Left colon (tissue), 2 donors: Measurements from ENCODE around the gene KRTAP29-1. TPM values are rescaled to one million over a fixed set of nuclear protein-coding genes. Genes with fewer than 3 reads are reported as not detected.
"Not testable (repeated sequence)": the region's sequence is repeated elsewhere in the genome, so short reads cannot be mapped to it uniquely, and the experiment has no call there.

Experiments
- ATAC-seq: fragments of 200-7000 bp; cut with Tn5 transposase; one replicate; pipeline ENCODE4 v1.9.1; 2020; ENCODE audit warnings: mild to moderate bottlenecking, moderate library complexity
- DNase-seq, 2 donors: peaks; one replicate each; pipeline ENCODE4 v3.0.0-alpha.2; 2020
- intact Hi-C, 2 donors: fragments of 100-400 bp; cut with DNase I in 1 of 2; cut with micrococcal nuclease in 1 of 2; formaldehyde crosslinking; loops; one replicate each; pipeline versions ENCODE4 v1.11.2 to v1.14.0; 2022; cut with DNase I, micrococcal nuclease
- total RNA-seq, 2 donors: library from RNA; stranded (reverse); fragmentation: NEBNext Ultra II Directional; extraction: Animal tissue kit (Norgen Biotek cat#: 25700); gene quantifications; one replicate each; pipeline ENCODE4 v1.2.1, GENCODE V29; 2021
- donor health status: DM: no; HTN: no; CAD: no.
- donor health status: DM: yes; HTN: yes; CAD: no.

The KRTAP29-1 gene
- total RNA-seq, 2 donors from 2014 or later, result not detected

GRCh38 chr17:41258406-41258805 lies 44.2 kb downstream of the KRTAP29-1 start:
- no peak for DNase-seq
- no peak for ATAC-seq
- intact Hi-C loops, result no loop called here

- intact Hi-C loops, result no loop called here
- DNase-seq (no peak), ATAC-seq (no peak)
These were observed 46.4 kb downstream of the KRTAP29-1 start for GRCh38 chr17:41256291-41256685.

GRCh38 chr17:41255381-41256290 lies 47.0 kb downstream of the KRTAP29-1 start, which contains the start of gene KRTAP9-9:
KRTAP9-9 (plus strand) TSS chr17:41255384.
- ATAC-seq, DNase-seq, intact Hi-C loops: not testable (repeated sequence)

GRCh38 chr17:41254861-41255260 lies 47.8 kb downstream of the KRTAP29-1 start:
- DNase-seq (no peak), ATAC-seq (no peak)
- intact Hi-C loops, result no loop called here

Other genes with a start within 250 kb of the KRTAP29-1 start
- not detected for gene KRTAP2-2, start 247.6 kb downstream of the KRTAP29-1 start, total RNA-seq
- gene KRTAP2-3, start 242.7 kb downstream of the KRTAP29-1 start, total RNA-seq, result not detected
- gene KRTAP2-4, start 237.0 kb downstream of the KRTAP29-1 start, total RNA-seq, result not detected
- gene KRTAP4-7, start 218.7 kb downstream of the KRTAP29-1 start, total RNA-seq, result not detected
- not detected for gene KRTAP4-8, start 204.7 kb downstream of the KRTAP29-1 start, total RNA-seq
- not detected for gene KRTAP4-16, start 200.6 kb downstream of the KRTAP29-1 start, total RNA-seq
- not detected for gene KRTAP4-9, start 197.5 kb downstream of the KRTAP29-1 start, total RNA-seq
- not detected for gene KRTAP4-11, start 184.5 kb downstream of the KRTAP29-1 start, total RNA-seq
- not detected for gene KRTAP4-12, start 178.7 kb downstream of the KRTAP29-1 start, total RNA-seq
- gene KRTAP4-6, start 162.3 kb downstream of the KRTAP29-1 start, total RNA-seq, result not detected
- gene KRTAP4-5, start 153.0 kb downstream of the KRTAP29-1 start, total RNA-seq, result not detected
- not detected for gene KRTAP4-4, start 142.1 kb downstream of the KRTAP29-1 start, total RNA-seq
- not detected for gene KRTAP4-3, start 134.6 kb downstream of the KRTAP29-1 start, total RNA-seq
- not detected for gene KRTAP4-2, start 124.6 kb downstream of the KRTAP29-1 start, total RNA-seq
- gene KRTAP4-1, start 117.9 kb downstream of the KRTAP29-1 start, total RNA-seq, result under 1 TPM in 1 of 2 donors, not detected in 1; 0.34 TPM
- not detected for gene KRTAP9-1, start 113.0 kb downstream of the KRTAP29-1 start, total RNA-seq
- gene KRTAP9-2, start 76.2 kb downstream of the KRTAP29-1 start, total RNA-seq, result not detected
- not detected for gene KRTAP9-3, start 70.4 kb downstream of the KRTAP29-1 start, total RNA-seq
- gene KRTAP9-8, start 64.9 kb downstream of the KRTAP29-1 start, total RNA-seq, result not detected
- not detected for gene KRTAP9-4, start 53.2 kb downstream of the KRTAP29-1 start, total RNA-seq
- not detected for gene KRTAP9-9, start 47.5 kb downstream of the KRTAP29-1 start, total RNA-seq
- not detected for gene KRTAP9-6, start 37.5 kb downstream of the KRTAP29-1 start, total RNA-seq
- not detected for gene KRTAP9-7, start 27.2 kb downstream of the KRTAP29-1 start, total RNA-seq
- gene KRTAP16-1, start 6.5 kb upstream of the KRTAP29-1 start, total RNA-seq, result not detected
- gene KRTAP17-1, start 12.9 kb upstream of the KRTAP29-1 start, total RNA-seq, result not detected
- gene KRT33A, start 48.0 kb upstream of the KRTAP29-1 start, total RNA-seq, result not detected
- not detected for gene KRT33B, start 67.0 kb upstream of the KRTAP29-1 start, total RNA-seq
- gene KRT34, start 79.5 kb upstream of the KRTAP29-1 start, total RNA-seq, result under 1 TPM in 1 of 2 donors, not detected in 1; 0.20 TPM
- gene KRT31, start 94.8 kb upstream of the KRTAP29-1 start, total RNA-seq, result not detected
- gene KRT37, start 121.7 kb upstream of the KRTAP29-1 start, total RNA-seq, result not detected
- not detected for gene KRT38, start 138.1 kb upstream of the KRTAP29-1 start, total RNA-seq
- not detected for gene KRT32, start 164.5 kb upstream of the KRTAP29-1 start, total RNA-seq
- gene KRT35, start 178.3 kb upstream of the KRTAP29-1 start, total RNA-seq, result not detected
- gene KRT36, start 187.1 kb upstream of the KRTAP29-1 start, total RNA-seq, result under 1 TPM in 1 of 2 donors, not detected in 1; 0.27 TPM
- under 1 TPM in 1 of 2 donors, not detected in 1; 0.82 TPM for gene KRT13, start 202.8 kb upstream of the KRTAP29-1 start, total RNA-seq
- 10 to 100 TPM in 1 of 2 donors, 1 to 10 TPM in 1; 6.8 to 30.9 TPM for gene KRT15, start 216.0 kb upstream of the KRTAP29-1 start, total RNA-seq
- gene KRT19, start 225.5 kb upstream of the KRTAP29-1 start, total RNA-seq, result 1,000 to 10,000 TPM; 1,911 to 3,076 TPM